C4-2B (cell line): ENCODE data around the gene TRPM8.

Experiments
- CTCF ChIP-seq: fragments of 450-650 bp; conservative IDR thresholded peaks from 2 replicates; pipeline ENCODE4 v1.5.1; 2017; ENCODE audit warnings: mild to moderate bottlenecking
- ZFX ChIP-seq: fragments of 450-650 bp; IDR thresholded peaks from 2 replicates; pipeline ENCODE4 v1.6.1; 2017

- TF ChIP-seq CTCF (no peak), ZFX (no peak)
These were observed 57.4 kb downstream of the TRPM8 start for GRCh38 chr2:233974530-233975071.
